ENCODE results near the gene PHETA1. TPM values are rescaled to one million over a fixed set of nuclear protein-coding genes. Genes with fewer than 3 reads are reported as not detected.
"Not testable (repeated sequence)": the region's sequence is repeated elsewhere in the genome, so short reads cannot be mapped to it uniquely, and the experiment has no call there.

The PHETA1 gene
- total RNA-seq, 1 experiment from 2014 or later, result 12.4 TPM

- TF ChIP-seq SP1 (CRISPR knock-in tag; conservative IDR thresholded peaks at IDR 0.05), result no peak
- TF ChIP-seq ZNF396 (CRISPR knock-in tag; IDR thresholded peaks at IDR 0.05; ENCODE audit: borderline replicate concordance), result no peak
These were observed 31.5 kb downstream of the PHETA1 start (continued) for GRCh38 chr12:111337371-111337770.

- H3K27ac Mint-ChIP-seq; H3K4me1 Mint-ChIP-seq; H3K36me3 Mint-ChIP-seq; H3K9me3 Mint-ChIP-seq; DNase-seq (ENCODE audit: low spot score); POLR2A ChIA-PET; ATAC-seq; H3K27me3 Mint-ChIP-seq (ENCODE audit: low read depth); H3K4me3 Mint-ChIP-seq: not testable (repeated sequence)
- CTCF ChIA-PET, result interaction anchor here (0.7 kb wide), 1 partner anchor 38 kb away, joined by 4 read pairs; no protein-coding TSS in a partner anchor
These were observed 32.5 kb downstream of the PHETA1 start for GRCh38 chr12:111336411-111336810.

- Mint-ChIP-seq H3K27ac (no peak overlapping the region), H3K36me3 (peaks cover 3% of the 10 kb centered on the region; the same call in 1 of the 2 replicates), H3K4me3 (no peak overlapping the region), H3K9me3 (peaks cover 5% of the 10 kb centered on the region; the same call in 1 of the 2 replicates), H3K27me3 (ENCODE audit: low read depth) (no peaks in the 10 kb centered on the region), H3K4me1 (peaks cover 11% of the 10 kb centered on the region)
- ATAC-seq (no peak), DNase-seq (ENCODE audit: low spot score) (no peak)
- TF ChIP-seq IRF2 (CRISPR knock-in tag; IDR thresholded peaks at IDR 0.05; ENCODE audit: borderline replicate concordance, low read depth) (no peak), FOXP4 (CRISPR knock-in tag; IDR thresholded peaks at IDR 0.05) (no peak), FOXK1 (CRISPR knock-in tag; IDR thresholded peaks at IDR 0.05) (no peak), PRRX2 (CRISPR knock-in tag; IDR thresholded peaks at IDR 0.05) (no peak), GABPB1 (CRISPR knock-in tag; IDR thresholded peaks at IDR 0.05) (no peak), NR2C2 (CRISPR knock-in tag; IDR thresholded peaks at IDR 0.05) (no peak), NFATC4 (CRISPR knock-in tag; IDR thresholded peaks at IDR 0.05) (no peak), CREM (CRISPR knock-in tag; IDR thresholded peaks at IDR 0.05) (no peak), SMAD4 (CRISPR knock-in tag; IDR thresholded peaks at IDR 0.05) (no peak), SMAD3 (CRISPR knock-in tag; IDR thresholded peaks at IDR 0.05; ENCODE audit: borderline replicate concordance) (no peak)
- ChIA-PET CTCF (interaction anchor here (1.1 to 1.4 kb wide), 2 partner anchors 33 to 60 kb away, joined by 3 read pairs; partner anchors contain the start of gene PHETA1), POLR2A (interaction anchor here (0.7 kb wide), 1 partner anchor 50 kb away, joined by 4 read pairs; no protein-coding TSS in a partner anchor)
These were observed 33.1 kb downstream of the PHETA1 start for GRCh38 chr12:111335811-111336210.

GRCh38 chr12:111335301-111335700, 33.6 kb downstream of the PHETA1 start:
- H3K4me1 Mint-ChIP-seq, result peaks cover 12% of the 10 kb centered on the region
- H3K36me3 Mint-ChIP-seq; H3K27ac Mint-ChIP-seq; DNase-seq (ENCODE audit: low spot score); ATAC-seq; H3K9me3 Mint-ChIP-seq; H3K27me3 Mint-ChIP-seq (ENCODE audit: low read depth); H3K4me3 Mint-ChIP-seq: not testable (repeated sequence)
- ChIA-PET CTCF (interaction anchor here (0.9 to 1.4 kb wide), 3 partner anchors 34 to 62 kb away, joined by 3 read pairs; partner anchors contain the start of gene PHETA1), POLR2A (interaction anchor here (0.7 kb wide), 1 partner anchor 50 kb away, joined by 4 read pairs; no protein-coding TSS in a partner anchor)

- Mint-ChIP-seq H3K9me3 (peaks cover 4% of the 10 kb centered on the region; the same call in 1 of the 2 replicates), H3K27ac (no peak overlapping the region), H3K36me3 (peaks cover 3% of the 10 kb centered on the region; the same call in 1 of the 2 replicates), H3K4me3 (no peak overlapping the region), H3K27me3 (ENCODE audit: low read depth) (no peaks in the 10 kb centered on the region), H3K4me1 (peaks cover 10% of the 10 kb centered on the region)
- no peak for ATAC-seq
- ChIA-PET POLR2A (no interaction called here), CTCF (interaction anchor here (0.9 kb wide), 2 partner anchors 63 to 69 kb away, joined by 3 read pairs; no protein-coding TSS in a partner anchor)
- DNase-seq (ENCODE audit: low spot score), result no peak
- TF ChIP-seq ZNF281 (CRISPR knock-in tag; IDR thresholded peaks at IDR 0.05) (no peak), ZNF263 (CRISPR knock-in tag; IDR thresholded peaks at IDR 0.05; ENCODE audit: low read depth) (no peak), USF2 (CRISPR knock-in tag; IDR thresholded peaks at IDR 0.05) (no peak), NFYB (CRISPR knock-in tag; conservative IDR thresholded peaks at IDR 0.05; ENCODE audit: low read depth) (no peak), ZNF425 (CRISPR knock-in tag; conservative IDR thresholded peaks at IDR 0.05) (no peak), SP1 (CRISPR knock-in tag; conservative IDR thresholded peaks at IDR 0.05) (no peak)
These were observed 34.4 kb downstream of the PHETA1 start for GRCh38 chr12:111334393-111334915.

Data from WTC11 (cell line).